Neural progenitor cell (in vitro differentiated cells): ENCODE data around the gene CEP164.

Experiments
- EZH2 ChIP-seq: fragments of 200-600 bp; sonication (generic); IDR thresholded peaks from 2 replicates; pipeline ENCODE4 v1.6.1; 2017; ENCODE audit warnings: antibody characterized with exemption, mild to moderate bottlenecking, moderate library complexity
- EZH2phosphoT487 ChIP-seq: fragments of 200-600 bp; sonication (generic); IDR thresholded peaks from 2 replicates; pipeline ENCODE4 v1.6.1; 2017; ENCODE audit warnings: antibody characterized with exemption
- TF ChIP-seq, protein P1 (sequence below): fragments of 200-600 bp; sonication (generic); IDR thresholded peaks from 2 replicates; pipeline ENCODE4 v1.5.1; 2017; ENCODE audit warnings: antibody characterized with exemption, mild to moderate bottlenecking

DNA sequence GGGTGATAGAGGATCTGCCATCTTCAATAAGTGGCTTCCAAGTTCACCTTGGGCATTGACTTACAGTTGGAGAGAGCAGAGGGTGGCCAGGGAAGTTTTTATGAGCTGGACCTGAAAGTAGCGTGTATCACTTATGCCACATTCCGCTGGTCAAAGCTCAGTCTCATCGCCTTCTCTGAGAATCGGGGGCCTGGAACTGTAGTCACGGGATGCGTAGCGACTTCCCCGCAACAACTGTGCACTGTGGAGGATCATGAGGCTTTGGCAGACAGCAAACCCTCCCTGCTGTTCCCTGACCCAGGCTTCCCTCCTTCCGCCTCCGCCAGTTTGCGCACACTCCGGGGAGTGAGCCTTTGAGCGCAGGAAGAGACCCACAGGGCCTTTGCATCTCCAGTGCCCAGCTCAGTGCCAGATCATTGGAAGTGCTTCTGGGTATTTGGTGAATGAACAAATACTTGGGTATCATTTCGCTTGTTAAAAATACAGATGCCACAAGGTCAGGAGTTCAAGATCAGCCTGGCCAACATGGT is 95.5 kb downstream of the CEP164 start:
- TF ChIP-seq, protein P1, sequence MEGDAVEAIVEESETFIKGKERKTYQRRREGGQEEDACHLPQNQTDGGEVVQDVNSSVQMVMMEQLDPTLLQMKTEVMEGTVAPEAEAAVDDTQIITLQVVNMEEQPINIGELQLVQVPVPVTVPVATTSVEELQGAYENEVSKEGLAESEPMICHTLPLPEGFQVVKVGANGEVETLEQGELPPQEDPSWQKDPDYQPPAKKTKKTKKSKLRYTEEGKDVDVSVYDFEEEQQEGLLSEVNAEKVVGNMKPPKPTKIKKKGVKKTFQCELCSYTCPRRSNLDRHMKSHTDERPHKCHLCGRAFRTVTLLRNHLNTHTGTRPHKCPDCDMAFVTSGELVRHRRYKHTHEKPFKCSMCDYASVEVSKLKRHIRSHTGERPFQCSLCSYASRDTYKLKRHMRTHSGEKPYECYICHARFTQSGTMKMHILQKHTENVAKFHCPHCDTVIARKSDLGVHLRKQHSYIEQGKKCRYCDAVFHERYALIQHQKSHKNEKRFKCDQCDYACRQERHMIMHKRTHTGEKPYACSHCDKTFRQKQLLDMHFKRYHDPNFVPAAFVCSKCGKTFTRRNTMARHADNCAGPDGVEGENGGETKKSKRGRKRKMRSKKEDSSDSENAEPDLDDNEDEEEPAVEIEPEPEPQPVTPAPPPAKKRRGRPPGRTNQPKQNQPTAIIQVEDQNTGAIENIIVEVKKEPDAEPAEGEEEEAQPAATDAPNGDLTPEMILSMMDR = no peak
- TF ChIP-seq EZH2 (no peak), EZH2phosphoT487 (no peak)
